Esophagus squamous epithelium (tissue), 5 donors: ENCODE measurements around the gene PARD3B. TPM values are rescaled to one million over a fixed set of nuclear protein-coding genes. Genes with fewer than 3 reads are reported as not detected.

Source experiments
- DNase-seq: peaks from one replicate; lab custom pipeline; 2025; lab: John Stamatoyannopoulos, UW
- H3K27ac ChIP-seq, 4 donors: fragments of 200-600 bp; sonication (generic); one replicate each; pipeline ENCODE4 v1.5.1; 2016 to 2019; ENCODE audit warnings: mild to moderate bottlenecking in 1 of 4
- H3K27me3 ChIP-seq, 4 donors: fragments of 200-600 bp; sonication (generic); 1 replicate in 3 of 4; 2 replicates in 1 of 4; pipeline versions ENCODE4 v1.5.1 to v1.6.0; 2017 to 2021; ENCODE audit warnings: antibody characterized with exemption in 1 of 4
- H3K36me3 ChIP-seq, 3 donors: fragments of 200-600 bp; sonication (generic); one replicate each; pipeline ENCODE4 v1.5.1; 2016 to 2019
- H3K4me1 ChIP-seq, 3 donors: fragments of 200-600 bp; sonication (generic); one replicate each; pipeline ENCODE4 v1.5.1; 2017 to 2019
- H3K4me3 ChIP-seq, 4 donors: fragments of 200-600 bp; sonication (generic); 1 replicate in 3 of 4; 2 replicates in 1 of 4; pipeline ENCODE4 v1.5.1; 2016 to 2019; ENCODE audit warnings: mild to moderate bottlenecking in 2 of 4, moderate library complexity in 1 of 4
- H3K9me3 ChIP-seq, 3 donors: fragments of 200-600 bp; sonication (generic); one replicate each; pipeline ENCODE4 v1.5.1; 2016 to 2019
- CTCF ChIP-seq, 6 experiments: fragments of 450-650 bp in 4 of 6; fragments of 200-600 bp in 2 of 6; sonication (generic) in 2 of 6; IDR thresholded peaks; one replicate each; pipeline ENCODE4 v1.5.1; 2016 to 2019; ENCODE audit warnings: antibody characterized with exemption in 6 of 6, mild to moderate bottlenecking in 4 of 6, moderate library complexity in 4 of 6
- POLR2A ChIP-seq, 4 donors: fragments of 450-650 bp; IDR thresholded peaks; one replicate each; pipeline ENCODE4 v1.6.1; 2017; ENCODE audit warnings: antibody characterized with exemption in 4 of 4, mild to moderate bottlenecking in 4 of 4, moderate library complexity in 3 of 4
- WGBS, 2 donors: methylation state at CpG; one replicate each; pipeline ENCODE4 v1.1.5; 2018; 5-methylcytosine and 5-hydroxymethylcytosine counted together
- intact Hi-C: fragments of 100-400 bp; cut with DNase I; formaldehyde crosslinking; loops from one replicate; pipeline ENCODE4 v1.15.0; 2022
- total RNA-seq, 4 donors: library from RNA; depleted of rRNA; stranded (reverse); fragments of >200 nt; gene quantifications; one replicate each; pipeline ENCODE4 v1.1.0, GENCODE V29; 2016
- donor health status: DM: yes; HTN: yes; CAD: no.

The PARD3B gene
- total RNA-seq, 4 donors from 2014 or later, result 2.4 to 15.8 (median 4.3) TPM

- 54 to 81% methylated on average over 4 of the region's 4 CpGs for WGBS, 2 donors
- no peak overlapping the region for H3K27ac ChIP-seq
Observed at GRCh38 chr2:205500065-205500464, 954.8 kb downstream of the PARD3B start.

DNA sequence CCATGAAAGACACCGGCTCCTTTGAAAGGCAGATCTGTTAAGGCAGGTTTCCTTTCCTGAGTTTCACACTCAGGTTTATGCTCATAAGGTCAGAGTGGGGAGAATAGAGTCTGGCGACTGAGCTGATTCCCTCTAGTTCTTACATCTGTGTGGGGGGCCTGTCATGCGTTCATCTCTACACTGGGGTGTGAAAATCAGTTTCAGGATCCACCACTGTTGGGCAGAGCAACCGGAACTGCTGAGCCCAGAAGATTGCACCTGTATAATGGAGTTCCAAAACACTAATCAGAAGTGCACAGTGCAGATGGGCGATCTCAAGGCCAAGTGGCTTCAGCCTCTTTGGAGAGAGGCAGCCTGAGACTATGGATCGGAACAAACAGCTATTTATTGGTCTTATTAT, 955.7 kb downstream of the PARD3B start:
- H3K27me3 ChIP-seq, result no peaks in the 10 kb centered on the region
- peaks cover 0 to 16% (median 0%) of the 10 kb centered on the region in 3 donors for H3K36me3 ChIP-seq
- DNase-seq, result no peak
- no peak overlapping the region for H3K27ac ChIP-seq
- 91% methylated on average over 5 to 6 of the region's 6 CpGs for WGBS, 2 donors
- H3K4me1 ChIP-seq, result no peaks in the 10 kb centered on the region
- no peak overlapping the region for H3K4me3 ChIP-seq
- no peak for TF ChIP-seq POLR2A (IDR thresholded peaks at IDR 0.05)
- no peak for TF ChIP-seq CTCF (IDR thresholded peaks at IDR 0.05)
- H3K9me3 ChIP-seq, result no peaks in the 10 kb centered on the region
- intact Hi-C loops, result no loop called here

More at GRCh38 chr2:205500065-205500464, 954.8 kb downstream of the PARD3B start:
- no peaks in the 10 kb centered on the region for H3K27me3 ChIP-seq
- intact Hi-C loops, result no loop called here
- no peak for DNase-seq
- H3K4me3 ChIP-seq, result no peak overlapping the region
- H3K9me3 ChIP-seq, result no peaks in the 10 kb centered on the region
- no peaks in the 10 kb centered on the region for H3K4me1 ChIP-seq
- H3K36me3 ChIP-seq, result peaks cover 0 to 16% (median 0%) of the 10 kb centered on the region in 3 donors
- TF ChIP-seq CTCF (IDR thresholded peaks at IDR 0.05) (no peak), POLR2A (IDR thresholded peaks at IDR 0.05) (no peak)

- intact Hi-C loops, result no loop called here
- no peak for DNase-seq
- H3K27ac ChIP-seq, result no peak overlapping the region
- no peaks in the 10 kb centered on the region for H3K9me3 ChIP-seq
- no peaks in the 10 kb centered on the region for H3K27me3 ChIP-seq
- no peaks in the 10 kb centered on the region for H3K4me1 ChIP-seq
- no peak overlapping the region for H3K4me3 ChIP-seq
- TF ChIP-seq POLR2A (IDR thresholded peaks at IDR 0.05), result no peak
- TF ChIP-seq CTCF (IDR thresholded peaks at IDR 0.05), result no peak
- 85% methylated on average over 7 of the region's 7 CpGs for WGBS, 2 donors
- H3K36me3 ChIP-seq, result peaks cover 0 to 16% (median 0%) of the 10 kb centered on the region in 3 donors
Observed at GRCh38 chr2:205501826-205502225, 956.6 kb downstream of the PARD3B start.

GRCh38 chr2:205505371-205505770, 960.1 kb downstream of the PARD3B start:
- WGBS, 2 donors, result 75 to 85% methylated on average over 2 of the region's 2 CpGs
- Histone ChIP-seq H3K4me3 (no peak overlapping the region), H3K4me1 (no peaks in the 10 kb centered on the region), H3K36me3 (peaks cover 0 to 11% (median 0%) of the 10 kb centered on the region in 3 donors), H3K27me3 (no peaks in the 10 kb centered on the region), H3K9me3 (no peaks in the 10 kb centered on the region), H3K27ac (no peak overlapping the region)
- TF ChIP-seq CTCF (IDR thresholded peaks at IDR 0.05) (no peak), POLR2A (IDR thresholded peaks at IDR 0.05) (no peak)
- no peak for DNase-seq
- intact Hi-C loops, result no loop called here

DNA sequence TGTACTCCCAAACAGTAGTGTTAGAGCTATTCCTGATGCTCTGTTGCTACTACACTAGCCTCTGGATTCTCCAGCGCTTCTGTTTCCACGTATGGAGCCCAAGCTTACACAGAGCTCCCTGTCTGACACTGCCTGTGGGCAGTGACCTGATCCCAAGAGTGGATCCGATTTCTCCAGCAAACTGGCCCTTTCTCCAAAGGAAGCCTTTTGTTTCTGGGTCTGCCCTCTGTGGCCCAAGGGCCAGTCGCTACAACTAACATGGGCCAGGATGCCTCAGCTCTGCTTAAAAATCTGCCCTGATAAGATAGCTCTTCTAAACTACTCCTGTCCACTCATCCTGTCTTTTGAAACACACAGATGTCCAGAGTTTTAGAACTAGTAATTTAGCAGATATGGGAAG, 964.4 kb downstream of the PARD3B start:
- Histone ChIP-seq H3K9me3 (no peaks in the 10 kb centered on the region), H3K4me3 (no peak overlapping the region), H3K27me3 (no peaks in the 10 kb centered on the region), H3K27ac (no peak overlapping the region), H3K36me3 (no peaks in the 10 kb centered on the region), H3K4me1 (no peaks in the 10 kb centered on the region)
- 80 to 89% methylated on average over 4 of the region's 4 CpGs for WGBS, 2 donors
- intact Hi-C loops, result no loop called here
- TF ChIP-seq CTCF (IDR thresholded peaks at IDR 0.05), result no peak
- TF ChIP-seq POLR2A (IDR thresholded peaks at IDR 0.05), result no peak
- DNase-seq, result no peak
